ENCODE results near the gene HOXD13. TPM values are rescaled to one million over a fixed set of nuclear protein-coding genes. Genes with fewer than 3 reads are reported as not detected.

The HOXD13 gene
- total and polyA plus RNA-seq, 2 of the 13 experiments (the other 11 are each of a cell fraction or from before 2014, with no cell fraction given): not detected

- TF ChIP-seq ATF2 (CRISPR knock-in tag; IDR thresholded peaks at IDR 0.05): no peak
- no peak for TF ChIP-seq ZC3H4 (CRISPR knock-in tag; IDR thresholded peaks at IDR 0.05; ENCODE audit: borderline replicate concordance)
- no peak for TF ChIP-seq PCBP2 (optimal IDR thresholded peaks at IDR 0.05; ENCODE audit: low read depth, low read length, poor library complexity, severe bottlenecking)
- no peak for TF ChIP-seq RORA (CRISPR knock-in tag; IDR thresholded peaks at IDR 0.05)
- TF ChIP-seq THYN1 (CRISPR knock-in tag; IDR thresholded peaks at IDR 0.05; ENCODE audit: borderline replicate concordance, low read depth): no peak
- no peak for TF ChIP-seq ZNF558 (CRISPR knock-in tag; IDR thresholded peaks at IDR 0.05; ENCODE audit: borderline replicate concordance)
- no peak for TF ChIP-seq KDM3A (CRISPR knock-in tag; IDR thresholded peaks at IDR 0.05; ENCODE audit: low read depth)
- no peak for TF ChIP-seq ZNF781 (CRISPR knock-in tag; IDR thresholded peaks at IDR 0.05; ENCODE audit: borderline replicate concordance, not compliant biosample characterization)
- TF ChIP-seq ZFP37 (CRISPR knock-in tag; IDR thresholded peaks at IDR 0.05; ENCODE audit: borderline replicate concordance): no peak
- no peak for TF ChIP-seq MTERF4 (CRISPR knock-in tag; IDR thresholded peaks at IDR 0.05)
- TF ChIP-seq NCOR1 (IDR thresholded peaks at IDR 0.05; ENCODE audit: borderline replicate concordance, low read length): no peak
- no peak for TF ChIP-seq RCOR2 (CRISPR knock-in tag; IDR thresholded peaks at IDR 0.05)
- no peak for TF ChIP-seq YEATS2 (CRISPR knock-in tag; IDR thresholded peaks at IDR 0.05; ENCODE audit: borderline replicate concordance)
- no peak for TF ChIP-seq ZNF790 (CRISPR knock-in tag; IDR thresholded peaks at IDR 0.05; ENCODE audit: borderline replicate concordance)
- TF ChIP-seq ZNF354B (CRISPR knock-in tag; IDR thresholded peaks at IDR 0.05): no peak
Observed at GRCh38 chr2:176101842-176102241, 9.3 kb downstream of the HOXD13 start (continued).

Data from HepG2 (cell line).